Activated CD8-positive, alpha-beta memory T cell treated with anti-CD3 and anti-CD28 coated beads for 48 hours (primary cell): ENCODE data around the gene KRT73.
"Not testable (repeated sequence)": the region's sequence is repeated elsewhere in the genome, so short reads cannot be mapped to it uniquely, and the experiment has no call there.

Experiments
- DNase-seq, 3 experiments: peaks; one replicate each; pipeline ENCODE4 v3.0.0-alpha.2; 2020; ENCODE audit warnings: low read depth in 2 of 3, low spot score in 2 of 3

Gene KRT73

GRCh38 chr12:52601671-52602070 lies 16.7 kb downstream of the KRT73 start:
- no peak for DNase-seq

GRCh38 chr12:52600941-52601481 lies 17.3 kb downstream of the KRT73 start, which contains the start of gene KRT72:
KRT72 (minus strand) TSS chr12:52601463; CDS start chr12:52601452, 11 bp downstream.
- DNase-seq, result no peak

- DNase-seq, result no peak
Measured at GRCh38 chr12:52600475-52600874, 17.9 kb downstream of the KRT73 start.

GRCh38 chr12:52600071-52600470 lies 18.3 kb downstream of the KRT73 start:
- no peak for DNase-seq

GRCh38 chr12:52598966-52599365 lies 19.4 kb downstream of the KRT73 start:
- DNase-seq, result no peak

GRCh38 chr12:52594237-52594636 lies 24.1 kb downstream of the KRT73 start:
- DNase-seq, result not testable (repeated sequence)

GRCh38 chr12:52591521-52591920 lies 26.8 kb downstream of the KRT73 start:
- no peak for DNase-seq

GRCh38 chr12:52590021-52590420 lies 28.3 kb downstream of the KRT73 start:
- DNase-seq, result no peak

GRCh38 chr12:52587563-52587962 lies 30.8 kb downstream of the KRT73 start:
- DNase-seq, result no peak

- no peak for DNase-seq
Measured at GRCh38 chr12:52585946-52586345, 32.4 kb downstream of the KRT73 start.

GRCh38 chr12:52585066-52585465 lies 33.3 kb downstream of the KRT73 start:
- DNase-seq, result no peak

- DNase-seq, result no peak
Measured at GRCh38 chr12:52584156-52584682, 34.1 kb downstream of the KRT73 start.

- peak in 2 of 3 experiments; percentile 25 to 33 for DNase-seq
Measured at GRCh38 chr12:52582971-52583456, 35.3 kb downstream of the KRT73 start.

GRCh38 chr12:52582486-52582885 lies 35.9 kb downstream of the KRT73 start:
- no peak for DNase-seq

- no peak for DNase-seq
Measured at GRCh38 chr12:52581481-52581880, 36.9 kb downstream of the KRT73 start.

- DNase-seq, result no peak
Measured at GRCh38 chr12:52581066-52581465, 37.3 kb downstream of the KRT73 start.

GRCh38 chr12:52580496-52580895 lies 37.9 kb downstream of the KRT73 start:
- no peak for DNase-seq

- no peak for DNase-seq
Measured at GRCh38 chr12:52579468-52580465, 38.6 kb downstream of the KRT73 start.

- no peak for DNase-seq
Measured at GRCh38 chr12:52578469-52578868, 39.9 kb downstream of the KRT73 start.

- no peak for DNase-seq
Measured at GRCh38 chr12:52577316-52577715, 41.0 kb downstream of the KRT73 start.

- DNase-seq, result no peak
Measured at GRCh38 chr12:52575948-52576347, 42.4 kb downstream of the KRT73 start.

GRCh38 chr12:52575256-52575655 lies 43.1 kb downstream of the KRT73 start:
- no peak for DNase-seq
